22Rv1 (cell line): ENCODE measurements around the gene MIER3.

ENCODE experiments used
- ZFX ChIP-seq: fragments of 450-650 bp; IDR thresholded peaks from 2 replicates; pipeline ENCODE4 v1.6.1; 2017; ENCODE audit warnings: antibody characterized with exemption, borderline replicate concordance
- TF ChIP-seq, protein P1 (sequence below): fragments of 450-650 bp; IDR thresholded peaks from 2 replicates; pipeline ENCODE4 v1.5.1; 2017; ENCODE audit warnings: mild to moderate bottlenecking

DNA sequence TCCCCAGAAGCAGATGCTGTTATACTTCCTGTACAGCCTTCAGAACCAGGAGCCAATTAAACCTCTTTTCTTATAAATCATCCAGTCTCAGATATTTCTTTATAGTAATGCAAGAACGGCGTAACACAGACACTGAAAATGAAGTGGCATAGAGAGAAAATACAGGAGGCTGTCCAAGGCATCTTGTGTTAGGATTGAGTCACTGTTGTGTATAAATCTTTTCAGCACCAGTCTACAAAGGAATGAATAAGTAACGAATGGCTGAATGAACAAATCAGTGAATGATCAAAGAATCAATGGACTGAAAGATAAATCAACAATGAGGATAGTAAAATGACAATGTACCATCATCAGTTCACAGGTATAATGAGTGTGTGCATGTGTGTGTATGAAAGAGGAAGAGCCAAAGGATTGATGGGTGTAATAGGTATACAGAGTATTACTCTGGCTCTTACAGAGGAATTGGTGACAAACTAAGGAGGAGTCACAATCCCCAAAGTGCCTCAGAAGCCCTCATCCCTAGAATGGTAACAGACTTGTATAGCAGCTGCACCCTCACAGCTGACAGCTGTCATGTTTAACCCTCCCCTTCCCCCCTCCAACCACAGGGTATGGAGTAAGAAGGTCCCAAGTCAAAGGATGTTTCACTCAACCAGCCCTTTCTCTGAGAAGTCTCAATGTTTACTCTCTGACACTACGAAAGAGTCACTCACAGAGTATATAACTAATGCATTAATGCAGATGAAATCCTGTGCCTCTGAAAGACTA lies 29.8 kb upstream of the MIER3 start:
- TF ChIP-seq, protein P1, sequence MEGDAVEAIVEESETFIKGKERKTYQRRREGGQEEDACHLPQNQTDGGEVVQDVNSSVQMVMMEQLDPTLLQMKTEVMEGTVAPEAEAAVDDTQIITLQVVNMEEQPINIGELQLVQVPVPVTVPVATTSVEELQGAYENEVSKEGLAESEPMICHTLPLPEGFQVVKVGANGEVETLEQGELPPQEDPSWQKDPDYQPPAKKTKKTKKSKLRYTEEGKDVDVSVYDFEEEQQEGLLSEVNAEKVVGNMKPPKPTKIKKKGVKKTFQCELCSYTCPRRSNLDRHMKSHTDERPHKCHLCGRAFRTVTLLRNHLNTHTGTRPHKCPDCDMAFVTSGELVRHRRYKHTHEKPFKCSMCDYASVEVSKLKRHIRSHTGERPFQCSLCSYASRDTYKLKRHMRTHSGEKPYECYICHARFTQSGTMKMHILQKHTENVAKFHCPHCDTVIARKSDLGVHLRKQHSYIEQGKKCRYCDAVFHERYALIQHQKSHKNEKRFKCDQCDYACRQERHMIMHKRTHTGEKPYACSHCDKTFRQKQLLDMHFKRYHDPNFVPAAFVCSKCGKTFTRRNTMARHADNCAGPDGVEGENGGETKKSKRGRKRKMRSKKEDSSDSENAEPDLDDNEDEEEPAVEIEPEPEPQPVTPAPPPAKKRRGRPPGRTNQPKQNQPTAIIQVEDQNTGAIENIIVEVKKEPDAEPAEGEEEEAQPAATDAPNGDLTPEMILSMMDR, result no peak
- TF ChIP-seq ZFX, result no peak
